ENCODE data around the gene CRYBG1. TPM values are rescaled to one million over a fixed set of nuclear protein-coding genes. Genes with fewer than 3 reads are reported as not detected.
"Not testable (repeated sequence)": the region's sequence is repeated elsewhere in the genome, so short reads cannot be mapped to it uniquely, and the experiment has no call there.

Gene CRYBG1
- total RNA-seq, 1 donor from 2014 or later: 0.06 TPM

DNA sequence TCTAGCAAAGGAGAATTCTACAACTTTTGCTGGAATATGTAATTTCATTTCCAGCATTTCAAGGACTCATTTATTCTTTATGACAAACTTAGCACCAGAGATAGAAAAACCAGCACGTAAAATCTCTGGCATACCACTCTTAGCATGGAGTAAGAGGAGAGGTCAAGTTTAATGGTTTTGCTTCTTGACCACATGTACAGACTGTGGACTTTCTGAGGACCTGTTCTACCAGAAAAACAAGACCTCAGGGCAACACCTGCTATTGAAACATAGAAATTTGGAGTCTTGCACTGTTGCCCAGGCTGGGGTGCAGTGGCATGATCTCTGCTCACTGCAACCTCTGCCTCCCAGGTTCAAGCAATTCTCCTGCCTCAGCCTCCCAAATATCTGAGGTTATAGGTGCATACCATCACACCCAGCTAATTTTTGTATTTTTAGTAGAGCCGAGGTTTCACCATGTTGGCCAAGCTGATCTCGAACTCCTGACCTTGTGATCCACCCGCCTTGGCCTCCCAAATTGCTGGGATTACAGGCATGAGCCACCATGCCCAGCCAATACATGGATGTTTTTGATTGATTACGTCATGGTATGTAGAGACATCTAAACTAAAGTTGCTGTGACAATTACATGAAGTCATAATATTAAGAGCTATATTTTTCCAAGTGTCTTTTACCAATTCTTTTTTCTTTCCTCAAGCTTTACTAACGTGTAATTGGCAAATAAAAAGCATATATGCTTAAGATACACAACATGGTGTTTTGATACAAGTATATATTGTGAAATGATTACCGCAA, 36.1 kb downstream of the CRYBG1 start:
- Histone ChIP-seq H3K4me1 (peaks cover 13% of the 10 kb centered on the region), H3K36me3 (no peaks in the 10 kb centered on the region), H3K9ac (no peak overlapping the region), H3F3A (ENCODE audit: low read depth) (no peaks in the 10 kb centered on the region), H3K27ac (no peak overlapping the region), H2AFZ (replicated peaks) (no peak overlapping the region), H3K4me3 (no peak overlapping the region), H4K20me1 (ENCODE audit: low read depth) (no peaks in the 10 kb centered on the region), H3K27me3 (no peaks in the 10 kb centered on the region), H3K9me3 (ENCODE audit: low read depth) (no peaks in the 10 kb centered on the region), H3K79me2 (ENCODE audit: low read depth) (no peaks in the 10 kb centered on the region), H3K4me2 (no peak overlapping the region)
- Mint-ChIP-seq H3K36me3 (no peaks in the 10 kb centered on the region), H3K4me3 (no peak overlapping the region), H3K27ac (no peak overlapping the region), H3K9me3 (no peaks in the 10 kb centered on the region), H3K27me3 (ENCODE audit: insufficient read depth, low read depth) (peaks cover 3% of the 10 kb centered on the region), H3K4me1 (peaks cover 3% of the 10 kb centered on the region)
- no peak for DNase-seq (ENCODE audit: low spot score)
- TF ChIP-seq, protein P1, sequence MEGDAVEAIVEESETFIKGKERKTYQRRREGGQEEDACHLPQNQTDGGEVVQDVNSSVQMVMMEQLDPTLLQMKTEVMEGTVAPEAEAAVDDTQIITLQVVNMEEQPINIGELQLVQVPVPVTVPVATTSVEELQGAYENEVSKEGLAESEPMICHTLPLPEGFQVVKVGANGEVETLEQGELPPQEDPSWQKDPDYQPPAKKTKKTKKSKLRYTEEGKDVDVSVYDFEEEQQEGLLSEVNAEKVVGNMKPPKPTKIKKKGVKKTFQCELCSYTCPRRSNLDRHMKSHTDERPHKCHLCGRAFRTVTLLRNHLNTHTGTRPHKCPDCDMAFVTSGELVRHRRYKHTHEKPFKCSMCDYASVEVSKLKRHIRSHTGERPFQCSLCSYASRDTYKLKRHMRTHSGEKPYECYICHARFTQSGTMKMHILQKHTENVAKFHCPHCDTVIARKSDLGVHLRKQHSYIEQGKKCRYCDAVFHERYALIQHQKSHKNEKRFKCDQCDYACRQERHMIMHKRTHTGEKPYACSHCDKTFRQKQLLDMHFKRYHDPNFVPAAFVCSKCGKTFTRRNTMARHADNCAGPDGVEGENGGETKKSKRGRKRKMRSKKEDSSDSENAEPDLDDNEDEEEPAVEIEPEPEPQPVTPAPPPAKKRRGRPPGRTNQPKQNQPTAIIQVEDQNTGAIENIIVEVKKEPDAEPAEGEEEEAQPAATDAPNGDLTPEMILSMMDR (IDR thresholded peaks at IDR 0.05): no peak

DNA sequence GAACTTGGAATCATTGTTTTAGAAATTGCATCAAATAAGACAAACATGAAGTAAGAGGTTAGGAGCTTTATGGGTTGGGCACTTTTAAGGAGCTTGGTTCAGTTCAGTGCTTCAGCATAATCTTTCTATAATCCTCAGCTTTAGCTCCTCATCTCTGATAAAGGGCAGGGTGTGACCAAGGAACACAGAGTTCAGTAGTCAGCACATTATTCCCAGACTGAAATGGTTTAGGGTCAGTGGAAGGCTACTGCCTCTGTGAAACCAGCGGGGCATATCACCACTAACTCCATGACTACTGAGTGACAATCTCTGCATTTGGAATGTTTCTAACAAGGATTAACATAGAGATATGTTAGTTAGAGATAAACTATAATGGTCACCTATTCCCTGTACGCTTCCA, 36.9 kb downstream of the CRYBG1 start:
- Mint-ChIP-seq H3K4me3 (no peak overlapping the region), H3K36me3 (no peaks in the 10 kb centered on the region), H3K9me3 (no peaks in the 10 kb centered on the region), H3K4me1 (peaks cover 3% of the 10 kb centered on the region), H3K27ac (no peak overlapping the region), H3K27me3 (ENCODE audit: insufficient read depth, low read depth) (peaks cover 3% of the 10 kb centered on the region)
- no peak overlapping the region for H3K4me2 ChIP-seq
- H3K4me3 ChIP-seq: no peak overlapping the region
- TF ChIP-seq, protein P1 (IDR thresholded peaks at IDR 0.05): no peak
- no peak for TF ChIP-seq EZH2phosphoT487 (IDR thresholded peaks at IDR 0.05)
- TF ChIP-seq EZH2 (IDR thresholded peaks at IDR 0.05): no peak
- H4K20me1 ChIP-seq (ENCODE audit: low read depth): no peaks in the 10 kb centered on the region
- no peaks in the 10 kb centered on the region for H3K36me3 ChIP-seq
- no peaks in the 10 kb centered on the region for H3K27me3 ChIP-seq
- no peaks in the 10 kb centered on the region for H3K9me3 ChIP-seq (ENCODE audit: low read depth)
- H3K4me1 ChIP-seq: peaks cover 6% of the 10 kb centered on the region
- no peak overlapping the region for H3K9ac ChIP-seq
- H3K79me2 ChIP-seq (ENCODE audit: low read depth): no peaks in the 10 kb centered on the region
- H3F3A ChIP-seq (ENCODE audit: low read depth): no peaks in the 10 kb centered on the region
- DNase-seq (ENCODE audit: low spot score): no peak
- no peak overlapping the region for H2AFZ ChIP-seq (replicated peaks)
- H3K27ac ChIP-seq: no peak overlapping the region

DNA sequence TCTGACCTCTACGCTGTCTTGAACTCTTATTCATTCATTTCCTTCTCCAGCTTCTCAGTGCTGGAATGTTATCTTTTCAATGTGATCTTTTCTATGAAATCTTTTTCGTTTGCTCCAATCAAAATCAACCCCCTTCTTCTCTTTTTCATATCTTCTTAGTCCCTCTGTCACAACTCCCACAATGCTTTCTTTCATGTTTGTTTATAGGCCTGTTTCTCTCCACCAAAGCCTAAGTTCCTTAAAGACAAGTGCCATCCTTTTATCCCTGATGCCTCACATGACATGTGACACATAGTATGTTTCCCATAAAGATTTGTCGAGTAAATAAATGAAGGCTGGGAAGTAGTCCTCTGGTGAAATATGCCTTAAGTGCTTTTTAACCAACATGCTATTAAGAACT, 38.1 kb downstream of the CRYBG1 start:
- Mint-ChIP-seq H3K9me3 (peaks cover 4% of the 10 kb centered on the region), H3K27ac (no peak overlapping the region), H3K27me3 (ENCODE audit: insufficient read depth, low read depth) (peaks cover 3% of the 10 kb centered on the region), H3K36me3 (no peaks in the 10 kb centered on the region), H3K4me1 (peaks cover 3% of the 10 kb centered on the region), H3K4me3 (no peak overlapping the region)
- H3K4me3 ChIP-seq: no peak overlapping the region
- no peak overlapping the region for H3K9ac ChIP-seq
- no peak for DNase-seq (ENCODE audit: low spot score)
- H3K36me3 ChIP-seq: no peaks in the 10 kb centered on the region
- no peak overlapping the region for H2AFZ ChIP-seq (replicated peaks)
- H3K9me3 ChIP-seq (ENCODE audit: low read depth): no peaks in the 10 kb centered on the region
- H3K4me1 ChIP-seq: peaks cover 6% of the 10 kb centered on the region
- H3K27me3 ChIP-seq: no peaks in the 10 kb centered on the region
- no peak overlapping the region for H3K4me2 ChIP-seq
- no peak overlapping the region for H3K27ac ChIP-seq
- TF ChIP-seq, protein P1 (IDR thresholded peaks at IDR 0.05): no peak
- no peak for TF ChIP-seq EZH2 (IDR thresholded peaks at IDR 0.05)
- TF ChIP-seq EZH2phosphoT487 (IDR thresholded peaks at IDR 0.05): no peak
- H3K79me2 ChIP-seq (ENCODE audit: low read depth): no peaks in the 10 kb centered on the region
- H4K20me1 ChIP-seq (ENCODE audit: low read depth): no peaks in the 10 kb centered on the region
- no peaks in the 10 kb centered on the region for H3F3A ChIP-seq (ENCODE audit: low read depth)

DNA sequence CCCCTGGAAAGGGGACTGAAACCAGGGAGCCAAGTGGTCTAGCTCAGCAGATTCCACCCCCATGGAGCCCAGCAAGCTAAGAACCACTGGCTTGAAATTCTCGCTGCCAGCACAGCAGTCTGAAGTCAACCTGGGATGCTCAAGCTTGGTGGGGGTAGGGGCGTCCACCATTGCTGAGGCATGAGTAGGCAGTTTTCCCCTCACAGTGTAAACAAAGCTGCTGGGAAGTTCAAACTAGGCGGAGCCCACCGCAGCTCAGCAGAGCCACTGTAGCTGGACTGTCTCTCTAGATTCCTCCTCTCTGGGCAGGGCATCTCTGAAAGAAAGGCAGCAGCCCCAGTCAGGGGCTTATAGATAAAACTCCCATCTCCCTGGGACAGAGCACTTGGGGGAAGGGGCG, 44.5 kb downstream of the CRYBG1 start:
- not testable (repeated sequence) for H3K4me1 ChIP-seq; H3K4me1 Mint-ChIP-seq; H3K27ac Mint-ChIP-seq; H3K27me3 Mint-ChIP-seq (ENCODE audit: insufficient read depth, low read depth); H3F3A ChIP-seq (ENCODE audit: low read depth); H3K4me3 ChIP-seq; H3K36me3 Mint-ChIP-seq; H4K20me1 ChIP-seq (ENCODE audit: low read depth); H3K9me3 ChIP-seq (ENCODE audit: low read depth); H3K4me3 Mint-ChIP-seq; H3K79me2 ChIP-seq (ENCODE audit: low read depth); H3K27me3 ChIP-seq; H3K9ac ChIP-seq; DNase-seq (ENCODE audit: low spot score); H3K4me2 ChIP-seq; H3K36me3 ChIP-seq; H3K27ac ChIP-seq
- peaks cover 15% of the 10 kb centered on the region for H3K9me3 Mint-ChIP-seq
- peak overlapping the region; percentile 47 for H2AFZ ChIP-seq (replicated peaks)

Measured in neural progenitor cell (in vitro differentiated cells).